HG03565 (cell line): ENCODE data around the gene LY6G6F.

Experiments used
- ATAC-seq: cut with Tn5 transposase; IDR thresholded peaks from one replicate; pipeline ENCODE4 v1.9.1; 2021; ENCODE audit warnings: mild to moderate bottlenecking, moderate library complexity; ENCODE audit not compliant: unreplicated experiment

The LY6G6F gene

DNA sequence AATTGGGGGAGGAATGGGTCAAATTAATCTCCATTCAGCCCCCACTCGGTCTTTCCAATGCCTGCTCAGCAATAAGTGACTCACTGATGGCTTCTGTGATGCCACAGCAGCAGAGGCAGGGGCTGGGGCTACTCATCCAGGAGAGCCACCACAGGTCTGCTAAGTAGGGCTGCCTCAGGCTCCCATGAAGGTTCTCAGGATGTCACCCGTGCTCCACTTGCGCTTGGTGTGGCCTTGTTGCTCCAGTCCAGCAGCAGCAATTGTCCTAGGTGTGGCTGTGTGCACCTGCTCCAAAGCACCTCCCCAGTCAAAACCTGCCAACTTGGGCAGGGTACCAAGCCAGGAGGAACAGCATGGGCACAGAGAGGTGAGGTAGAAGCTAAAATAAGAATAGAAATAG lies 15.5 kb downstream of the LY6G6F start:
- no peak for ATAC-seq

DNA sequence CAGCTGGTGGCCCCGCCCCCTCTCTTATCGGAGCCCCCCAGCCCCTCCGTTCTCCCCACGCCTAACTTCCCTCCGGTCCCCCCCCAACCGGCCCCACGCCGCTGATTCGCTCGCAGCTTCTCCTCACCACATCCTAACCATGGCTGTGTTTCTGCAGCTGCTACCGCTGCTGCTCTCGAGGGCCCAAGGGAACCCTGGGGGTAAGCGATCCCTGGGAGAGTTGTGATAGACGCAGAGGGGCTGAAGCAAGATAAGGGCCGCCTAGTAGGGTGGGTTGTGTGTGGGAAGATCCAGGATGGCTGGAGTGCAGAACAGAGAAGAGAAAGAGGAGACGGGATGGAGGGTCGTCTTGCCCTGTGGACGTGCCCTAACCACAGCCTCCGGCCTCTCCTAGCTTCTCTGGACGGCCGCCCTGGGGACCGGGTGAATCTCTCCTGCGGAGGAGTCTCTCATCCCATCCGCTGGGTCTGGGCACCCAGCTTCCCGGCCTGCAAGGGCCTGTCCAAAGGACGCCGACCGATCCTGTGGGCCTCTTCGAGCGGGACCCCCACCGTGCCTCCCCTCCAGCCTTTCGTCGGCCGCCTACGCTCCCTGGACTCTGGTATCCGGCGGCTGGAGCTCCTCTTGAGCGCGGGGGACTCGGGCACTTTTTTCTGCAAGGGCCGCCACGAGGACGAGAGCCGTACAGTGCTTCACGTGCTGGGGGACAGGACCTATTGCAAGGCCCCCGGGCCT lies 16.7 kb downstream of the LY6G6F start, which contains the start of gene MPIG6B:
Gene MPIG6B (plus strand): TSS at position 129 of the 735 bp plus-strand sequence. CDS start 11 bp downstream, at position 140.
- ATAC-seq, result no peak

GRCh38 chr6:31723980-31724691 lies 17.5 kb downstream of the LY6G6F start:
- ATAC-seq, result no peak

- no peak for ATAC-seq
Observed at GRCh38 chr6:31725502-31726350, 19.1 kb downstream of the LY6G6F start.

DNA sequence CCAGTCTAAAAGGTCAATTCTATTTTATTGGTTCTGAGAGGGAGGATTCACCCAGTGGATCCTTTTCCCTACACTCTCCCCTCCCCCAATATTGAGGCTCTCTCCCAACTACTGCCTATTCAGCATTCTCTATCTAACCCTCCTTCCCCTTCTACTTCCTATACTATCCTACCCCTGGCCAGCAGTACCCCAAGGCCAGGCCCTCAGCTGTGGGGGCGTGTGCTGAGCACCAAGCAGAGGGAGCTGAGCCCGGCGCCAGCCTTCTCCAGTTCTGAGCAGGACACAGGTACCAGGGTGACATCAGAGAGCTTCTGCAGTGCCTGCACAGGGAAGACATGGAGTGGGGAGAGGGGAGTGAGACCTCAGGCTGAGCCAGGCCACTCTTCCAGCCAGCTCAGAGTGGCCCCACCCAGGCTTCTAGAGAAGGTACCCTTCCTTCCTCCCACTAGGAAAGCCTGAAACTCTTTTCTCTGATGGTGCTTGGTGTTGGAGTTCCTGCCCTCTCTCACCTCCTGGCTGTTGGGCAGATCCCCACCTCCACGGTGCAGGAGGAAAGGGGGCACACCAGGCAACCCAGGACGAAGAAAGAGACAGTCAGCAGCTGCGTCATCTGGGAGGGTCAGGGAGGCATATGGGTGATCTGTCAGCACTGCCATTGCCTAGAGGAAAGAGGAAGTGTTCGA lies 20.5 kb downstream of the LY6G6F start:
- no peak for ATAC-seq

GRCh38 chr6:31727717-31728671 lies 21.3 kb downstream of the LY6G6F start:
- no peak for ATAC-seq

- no peak for ATAC-seq
Observed at GRCh38 chr6:31728767-31729514, 22.3 kb downstream of the LY6G6F start, which contains the start of gene DDAH2. TSS of gene DDAH2 (minus strand) at chr6:31729299. CDS start at chr6:31729161, 138 bp downstream.

DNA sequence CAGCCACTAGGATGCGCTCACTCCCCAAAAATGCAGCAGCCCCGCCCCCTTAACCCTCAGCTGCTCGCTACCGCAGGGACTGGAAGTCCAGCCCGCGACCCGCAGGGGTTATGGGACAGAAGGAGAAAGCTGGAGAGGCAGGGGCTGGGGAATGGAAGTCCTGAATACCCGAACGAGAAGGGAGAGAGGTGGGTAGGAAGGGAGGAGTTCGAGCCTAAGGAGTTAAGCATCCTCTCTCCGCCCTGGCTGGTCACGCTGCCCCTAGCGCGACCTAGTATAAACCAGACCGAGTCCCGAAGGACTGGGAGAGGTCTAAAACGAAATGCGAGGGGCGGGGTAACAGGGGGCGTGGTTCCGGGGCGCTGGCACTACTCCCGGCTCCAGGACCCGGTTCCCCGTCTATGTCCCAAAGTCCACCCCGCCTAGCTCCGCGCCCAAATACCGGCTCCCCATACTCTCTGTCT lies 22.9 kb downstream of the LY6G6F start:
- no peak for ATAC-seq

GRCh38 chr6:31729979-31730630 lies 23.4 kb downstream of the LY6G6F start:
- no peak for ATAC-seq

- ATAC-seq, result no peak
Observed at GRCh38 chr6:31730631-31731086, 24.0 kb downstream of the LY6G6F start.

DNA sequence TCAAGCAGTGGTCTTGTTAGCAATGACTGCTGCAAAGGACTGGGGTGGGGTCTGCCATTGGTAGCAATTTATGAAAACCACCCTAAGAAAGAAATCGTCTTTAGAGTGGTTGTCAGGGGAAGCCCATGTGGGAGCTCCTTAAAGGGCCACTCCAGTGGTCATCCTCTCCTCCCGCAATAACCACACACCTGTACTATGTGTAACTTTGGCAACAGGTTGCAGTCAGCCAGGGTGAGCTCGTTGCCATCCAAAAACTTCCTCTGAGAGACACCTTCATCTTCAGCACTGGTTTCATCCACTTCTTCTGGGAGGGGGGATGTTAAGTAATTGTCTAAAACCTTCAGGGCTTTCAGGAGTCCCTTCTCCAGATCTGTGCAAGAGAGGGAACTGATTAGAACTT lies 25.4 kb downstream of the LY6G6F start:
- ATAC-seq, result no peak

DNA sequence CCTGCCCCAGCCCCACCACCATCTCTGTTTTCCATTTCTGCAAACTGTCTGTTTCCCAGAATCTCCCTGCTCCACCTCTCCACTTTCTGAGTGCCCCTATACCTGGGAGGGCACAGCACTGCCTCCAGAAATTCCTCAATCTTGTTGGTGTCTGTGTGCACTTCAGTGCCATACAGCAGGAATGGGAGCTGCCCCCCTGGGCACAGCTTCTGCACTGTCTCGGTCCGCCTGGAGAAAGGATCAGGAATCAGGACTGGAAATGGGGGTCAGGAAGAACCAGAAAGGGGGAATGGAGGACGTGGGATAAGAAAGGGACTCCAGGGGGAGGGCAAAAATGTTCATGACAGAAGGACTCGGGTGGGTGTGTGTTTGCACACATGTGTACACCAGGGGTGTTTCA lies 27.1 kb downstream of the LY6G6F start:
- no peak for ATAC-seq

GRCh38 chr6:31734247-31734820 lies 27.7 kb downstream of the LY6G6F start:
- ATAC-seq, result no peak

DNA sequence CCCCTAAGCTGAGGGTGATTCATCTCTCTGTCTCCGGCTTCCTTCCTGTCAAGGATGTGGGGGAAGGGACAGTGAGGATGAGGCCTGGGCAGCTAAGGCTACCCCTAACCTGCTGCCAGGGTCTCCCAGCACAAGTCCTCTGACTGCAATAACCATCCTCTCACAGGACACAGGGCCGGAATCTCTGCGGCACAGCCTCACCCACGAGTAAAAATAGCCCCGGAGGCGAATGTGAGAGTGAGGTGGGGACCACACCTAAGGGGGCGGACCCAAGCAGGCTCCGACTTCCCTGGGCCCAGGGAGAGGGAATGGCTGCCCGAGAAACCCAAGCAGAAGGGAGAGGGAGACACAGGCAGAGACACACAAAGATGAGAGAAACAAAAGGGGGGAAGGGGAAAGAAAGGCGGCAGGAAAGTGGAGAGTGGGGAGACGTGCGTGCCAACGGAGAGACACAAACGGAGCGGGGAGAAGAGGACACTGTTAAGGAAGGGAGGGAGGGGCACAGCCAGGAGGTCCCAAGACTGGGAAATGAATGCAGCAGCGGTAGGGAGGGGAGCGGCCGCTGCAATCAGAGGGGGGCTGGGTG lies 28.2 kb downstream of the LY6G6F start:
- ATAC-seq, result no peak

DNA sequence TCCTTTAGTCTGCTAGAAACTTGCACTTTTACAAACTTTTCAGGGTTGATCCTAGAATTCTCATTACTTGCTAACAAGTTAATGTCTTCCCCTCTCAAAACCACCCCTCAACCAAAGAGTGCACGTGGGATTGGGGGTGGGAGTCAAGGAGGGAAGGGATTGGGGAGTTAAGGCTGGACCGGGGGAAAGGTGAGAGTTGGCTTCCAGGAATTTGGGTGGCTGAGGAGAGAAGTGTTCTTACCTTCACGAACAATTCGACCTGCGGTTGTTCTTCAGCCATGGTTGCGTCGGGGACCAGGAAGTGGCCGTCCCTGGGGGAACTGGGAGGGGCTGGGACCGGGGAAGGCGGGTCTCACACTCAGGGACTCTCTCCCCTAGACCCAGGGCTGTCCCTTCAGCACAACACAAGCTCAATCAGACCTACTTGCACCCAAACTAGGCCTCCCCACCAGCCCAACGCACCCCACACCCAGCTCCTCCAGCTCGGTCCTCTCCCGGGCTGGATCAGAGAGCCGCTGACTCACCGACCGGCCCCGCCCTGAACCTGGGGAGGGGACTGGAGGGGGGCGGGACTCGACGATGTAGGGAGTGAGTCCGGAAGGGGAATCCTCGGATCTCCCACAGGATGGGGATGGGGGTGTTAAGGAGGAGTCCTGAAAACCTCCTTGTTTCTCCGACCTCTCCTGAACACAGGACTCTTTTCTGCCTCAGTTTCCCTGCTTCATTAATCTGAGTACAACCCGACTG lies 29.5 kb downstream of the LY6G6F start, which contains the start of gene CLIC1:
Gene CLIC1 (minus strand): TSS at position 510 of the 747 bp plus-strand sequence. CDS start 230 bp downstream, at position 280.
- no peak for ATAC-seq

GRCh38 chr6:31736768-31737314 lies 30.2 kb downstream of the LY6G6F start:
- no peak for ATAC-seq
